GM21825 (cell line): ENCODE measurements around the gene GPC2.
A peak's percentile ranks its signal among the peaks of the same experiment; 100 is the strongest.
"Not testable (repeated sequence)": the region's sequence is repeated elsewhere in the genome, so short reads cannot be mapped to it uniquely, and the experiment has no call there.

Experiments used
- ATAC-seq: cut with Tn5 transposase; IDR thresholded peaks from one replicate; pipeline ENCODE4 v1.9.1; 2021; ENCODE audit warnings: mild to moderate bottlenecking, moderate library complexity; ENCODE audit not compliant: unreplicated experiment

GPC2 gene

GRCh38 chr7:100177045-100178001 is at the start of gene GPC2, which contains the start of gene STAG3:
GPC2 (minus strand) TSS chr7:100177381; CDS start chr7:100177199, 182 bp downstream.
STAG3 (plus strand) TSS chr7:100177918; CDS start chr7:100180557, 2,639 bp downstream.
- peak; percentile 87 for ATAC-seq

GRCh38 chr7:100224891-100225290 is 47.7 kb upstream of the GPC2 start:
- not testable (repeated sequence) for ATAC-seq

GRCh38 chr7:100223376-100223927 is 46.3 kb upstream of the GPC2 start:
- not testable (repeated sequence) for ATAC-seq

- no peak for ATAC-seq
These were observed 45.4 kb upstream of the GPC2 start for GRCh38 chr7:100222445-100223132.

GRCh38 chr7:100221767-100222444 is 44.7 kb upstream of the GPC2 start:
- no peak for ATAC-seq

GRCh38 chr7:100221231-100221718 is 44.1 kb upstream of the GPC2 start:
- ATAC-seq, result peak; percentile 47

GRCh38 chr7:100220586-100221230 is 43.5 kb upstream of the GPC2 start:
- ATAC-seq, result no peak

- ATAC-seq, result not testable (repeated sequence)
These were observed 42.8 kb upstream of the GPC2 start, which contains the start of gene PVRIG for GRCh38 chr7:100219801-100220585. PVRIG (plus strand) TSS chr7:100219949; CDS start chr7:100219971, 22 bp downstream.

- no peak for ATAC-seq
These were observed 42.1 kb upstream of the GPC2 start for GRCh38 chr7:100219271-100219737.

- ATAC-seq, result not testable (repeated sequence)
These were observed 40.8 kb upstream of the GPC2 start for GRCh38 chr7:100217934-100218333.

- no peak for ATAC-seq
These were observed 38.7 kb upstream of the GPC2 start for GRCh38 chr7:100215895-100216294.

GRCh38 chr7:100214356-100214755 is 37.2 kb upstream of the GPC2 start:
- ATAC-seq, result not testable (repeated sequence)

- no peak for ATAC-seq
These were observed 36.5 kb upstream of the GPC2 start for GRCh38 chr7:100213672-100214071.

GRCh38 chr7:100212631-100213286 is 35.6 kb upstream of the GPC2 start:
- ATAC-seq, result no peak

- ATAC-seq, result peak; percentile 55
These were observed 34.2 kb upstream of the GPC2 start for GRCh38 chr7:100211342-100211780.

- no peak for ATAC-seq
These were observed 33.6 kb upstream of the GPC2 start for GRCh38 chr7:100210805-100211204.

GRCh38 chr7:100209493-100209892 is 32.3 kb upstream of the GPC2 start:
- no peak for ATAC-seq

- ATAC-seq, result peak; percentile 53
These were observed 31.8 kb upstream of the GPC2 start for GRCh38 chr7:100208911-100209408.
